Measurements from ENCODE around the gene ZNF791.
"Not testable (repeated sequence)": the region's sequence is repeated elsewhere in the genome, so short reads cannot be mapped to it uniquely, and the experiment has no call there.

DNA sequence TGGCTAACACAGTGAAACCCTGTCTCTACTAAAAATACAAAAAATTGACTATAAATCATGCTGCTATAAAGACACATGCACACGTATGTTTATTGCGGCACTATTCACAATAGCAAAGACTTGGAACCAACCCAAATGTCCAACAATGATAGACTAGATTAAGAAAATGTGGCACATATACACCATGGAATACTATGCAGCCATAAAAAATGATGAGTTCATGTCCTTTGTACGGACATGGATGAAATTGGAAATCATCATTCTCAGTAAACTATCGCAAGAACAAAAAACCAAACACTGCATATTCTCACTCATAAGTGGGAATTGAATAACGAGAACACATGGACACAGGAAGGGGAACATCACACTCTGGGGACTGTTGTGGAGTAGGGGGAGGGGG lies 44.3 kb upstream of the ZNF791 start:
- TF ChIP-seq, protein P1, sequence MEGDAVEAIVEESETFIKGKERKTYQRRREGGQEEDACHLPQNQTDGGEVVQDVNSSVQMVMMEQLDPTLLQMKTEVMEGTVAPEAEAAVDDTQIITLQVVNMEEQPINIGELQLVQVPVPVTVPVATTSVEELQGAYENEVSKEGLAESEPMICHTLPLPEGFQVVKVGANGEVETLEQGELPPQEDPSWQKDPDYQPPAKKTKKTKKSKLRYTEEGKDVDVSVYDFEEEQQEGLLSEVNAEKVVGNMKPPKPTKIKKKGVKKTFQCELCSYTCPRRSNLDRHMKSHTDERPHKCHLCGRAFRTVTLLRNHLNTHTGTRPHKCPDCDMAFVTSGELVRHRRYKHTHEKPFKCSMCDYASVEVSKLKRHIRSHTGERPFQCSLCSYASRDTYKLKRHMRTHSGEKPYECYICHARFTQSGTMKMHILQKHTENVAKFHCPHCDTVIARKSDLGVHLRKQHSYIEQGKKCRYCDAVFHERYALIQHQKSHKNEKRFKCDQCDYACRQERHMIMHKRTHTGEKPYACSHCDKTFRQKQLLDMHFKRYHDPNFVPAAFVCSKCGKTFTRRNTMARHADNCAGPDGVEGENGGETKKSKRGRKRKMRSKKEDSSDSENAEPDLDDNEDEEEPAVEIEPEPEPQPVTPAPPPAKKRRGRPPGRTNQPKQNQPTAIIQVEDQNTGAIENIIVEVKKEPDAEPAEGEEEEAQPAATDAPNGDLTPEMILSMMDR (IDR thresholded peaks at IDR 0.05; ENCODE audit: low read depth, low read length, missing input control) = not testable (repeated sequence)
- TF ChIP-seq GABPA (IDR thresholded peaks at IDR 0.05 in 1 of 2, conservative IDR thresholded peaks at IDR 0.05 in 1 of 2); JUND (IDR thresholded peaks at IDR 0.05); EGR1 (IDR thresholded peaks at IDR 0.05; ENCODE audit: low read depth in 2 of 2); REST (IDR thresholded peaks at IDR 0.05); HNF4A (conservative IDR thresholded peaks at IDR 0.05); TAF1 (conservative IDR thresholded peaks at IDR 0.05); RAD21 (IDR thresholded peaks at IDR 0.05); FOXA1 (IDR thresholded peaks at IDR 0.05); SP1 (IDR thresholded peaks at IDR 0.05); YY1 (IDR thresholded peaks at IDR 0.05); ATF3 (IDR thresholded peaks at IDR 0.05): not testable (repeated sequence)
- TF ChIP-seq, protein P2, sequence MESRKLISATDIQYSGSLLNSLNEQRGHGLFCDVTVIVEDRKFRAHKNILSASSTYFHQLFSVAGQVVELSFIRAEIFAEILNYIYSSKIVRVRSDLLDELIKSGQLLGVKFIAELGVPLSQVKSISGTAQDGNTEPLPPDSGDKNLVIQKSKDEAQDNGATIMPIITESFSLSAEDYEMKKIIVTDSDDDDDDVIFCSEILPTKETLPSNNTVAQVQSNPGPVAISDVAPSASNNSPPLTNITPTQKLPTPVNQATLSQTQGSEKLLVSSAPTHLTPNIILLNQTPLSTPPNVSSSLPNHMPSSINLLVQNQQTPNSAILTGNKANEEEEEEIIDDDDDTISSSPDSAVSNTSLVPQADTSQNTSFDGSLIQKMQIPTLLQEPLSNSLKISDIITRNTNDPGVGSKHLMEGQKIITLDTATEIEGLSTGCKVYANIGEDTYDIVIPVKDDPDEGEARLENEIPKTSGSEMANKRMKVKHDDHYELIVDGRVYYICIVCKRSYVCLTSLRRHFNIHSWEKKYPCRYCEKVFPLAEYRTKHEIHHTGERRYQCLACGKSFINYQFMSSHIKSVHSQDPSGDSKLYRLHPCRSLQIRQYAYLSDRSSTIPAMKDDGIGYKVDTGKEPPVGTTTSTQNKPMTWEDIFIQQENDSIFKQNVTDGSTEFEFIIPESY (IDR thresholded peaks at IDR 0.05) = not testable (repeated sequence)
- TF ChIP-seq, protein P3, sequence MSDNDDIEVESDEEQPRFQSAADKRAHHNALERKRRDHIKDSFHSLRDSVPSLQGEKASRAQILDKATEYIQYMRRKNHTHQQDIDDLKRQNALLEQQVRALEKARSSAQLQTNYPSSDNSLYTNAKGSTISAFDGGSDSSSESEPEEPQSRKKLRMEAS (IDR thresholded peaks at IDR 0.05) = not testable (repeated sequence)
